GM12878 (cell line): ENCODE results near the gene CDK15. TPM values are rescaled to one million over a fixed set of nuclear protein-coding genes. Genes with fewer than 3 reads are reported as not detected.

Experiments used
- ATAC-seq: fragments of 200-7000 bp; cut with Tn5 transposase; 3 replicates; pipeline ENCODE4 v1.9.1; 2020; ENCODE audit warnings: mild to moderate bottlenecking, moderate library complexity
- BruUV-seq: library from RNA; stranded (reverse); fragments of 400-500 nt; replicated peaks from 2 replicates; lab custom pipeline; 2021; lab: Mats Ljungman, UMichigan
- CTCF ChIA-PET: fragments of 300-600 bp; sonication (Branson Sonifier 250); formaldehyde crosslinking; extraction: SDS; loops from one replicate; lab custom pipeline; 2021; ENCODE audit warnings: inconsistent platforms; lab: Yijun Ruan, JAX
- POLR2A ChIA-PET: fragments of 350-600 bp; formaldehyde crosslinking; extraction: SDS; loops from one replicate; lab custom pipeline; 2021; ENCODE audit warnings: inconsistent platforms; lab: Charles Lee
- RAD21 ChIA-PET: fragments of 300-600 bp; sonication (Branson Sonifier 250); formaldehyde crosslinking; loops from one replicate; lab custom pipeline; 2023; ENCODE audit warnings: antibody characterized with exemption; ENCODE audit not compliant: unreplicated experiment; lab: Charles Lee
- SMC1A ChIA-PET: fragments of 300-600 bp; sonication (Branson Sonifier 250); formaldehyde crosslinking; loops from one replicate; lab custom pipeline; 2023; ENCODE audit not compliant: unreplicated experiment, uncharacterized antibody; lab: Charles Lee
- DNase-seq: peaks from one replicate; pipeline ENCODE4 v3.0.0-alpha.2; 2011; ENCODE audit warnings: low read depth, low spot score
- FAIRE-seq: peaks from 3 replicates; lab custom pipeline; 2011; peaks lifted over from hg19 to GRCh38; lab: Jason Lieb, UNC
- H2AFZ ChIP-seq: 2 replicates; pipeline ENCODE4 v1.6.0; 2011; ENCODE audit warnings: low read depth, low read length, control low read depth; ENCODE audit not compliant: control insufficient read depth
- H3K27ac ChIP-seq: 2 replicates; pipeline ENCODE4 v1.5.1; 2011; ENCODE audit warnings: control low read depth; ENCODE audit not compliant: control insufficient read depth, insufficient read depth
- H3K27me3 ChIP-seq, 2 experiments: replicated peaks in 1 of 2; 2 replicates each; pipeline versions ENCODE4 v1.6.0 to v1.6.1; 2011; ENCODE audit warnings: low read length in 1 of 2; ENCODE audit not compliant: control insufficient read depth in 2 of 2, insufficient read depth in 2 of 2
- H3K36me3 ChIP-seq, 2 experiments: 2 replicates each; pipeline ENCODE4 v1.5.1; 2011; ENCODE audit warnings: low read length in 1 of 2; ENCODE audit not compliant: control insufficient read depth in 2 of 2, insufficient read depth in 2 of 2
- H3K4me1 ChIP-seq: 2 replicates; pipeline ENCODE4 v1.6.1; 2011; ENCODE audit warnings: mild to moderate bottlenecking, low read length, moderate library complexity, mixed read lengths; ENCODE audit not compliant: control insufficient read depth, insufficient read depth
- H3K4me2 ChIP-seq: 2 replicates; pipeline ENCODE4 v1.6.0; 2011; ENCODE audit warnings: control low read depth; ENCODE audit not compliant: control insufficient read depth, insufficient read depth
- H3K4me3 ChIP-seq: fragments of 200-600 bp; sonication (generic); 2 replicates; pipeline ENCODE4 v1.5.1; 2016
- H3K79me2 ChIP-seq: 2 replicates; pipeline ENCODE4 v1.6.0; 2011; ENCODE audit warnings: low read length; ENCODE audit not compliant: control insufficient read depth, insufficient read depth
- H3K9ac ChIP-seq: 2 replicates; pipeline ENCODE4 v1.8.0; 2011; ENCODE audit warnings: low read length, control low read depth, mixed read lengths; ENCODE audit not compliant: control insufficient read depth, insufficient read depth
- H3K9me3 ChIP-seq: replicated peaks from 3 replicates; pipeline ENCODE4 v1.5.1; 2011; ENCODE audit warnings: mild to moderate bottlenecking, low read length; ENCODE audit not compliant: control insufficient read depth, insufficient read depth
- H4K20me1 ChIP-seq: 2 replicates; pipeline ENCODE4 v1.6.0; 2011; ENCODE audit not compliant: control insufficient read depth, insufficient read depth
- ATF7 ChIP-seq: fragments of 450-650 bp; IDR thresholded peaks from 2 replicates; pipeline ENCODE4 v1.6.1; 2016; ENCODE audit warnings: low read depth, mild to moderate bottlenecking
- CHD2 ChIP-seq: IDR thresholded peaks from 2 replicates; pipeline ENCODE4 v1.6.1; 2011; ENCODE audit warnings: low read depth, low read length, improper control_type of control experiment, borderline replicate concordance
- ESRRA ChIP-seq: IDR thresholded peaks from 2 replicates; pipeline ENCODE4 v1.6.1; 2012; ENCODE audit warnings: mild to moderate bottlenecking, low read length, improper control_type of control experiment
- IKZF2 ChIP-seq, 2 experiments: fragments of 450-650 bp; IDR thresholded peaks; 2 replicates each; pipeline ENCODE4 v1.6.1; 2017; ENCODE audit warnings: mild to moderate bottlenecking in 2 of 2, moderate library complexity in 2 of 2
- KDM1A ChIP-seq: fragments of 200-600 bp; sonication (generic); IDR thresholded peaks from 2 replicates; pipeline ENCODE4 v1.6.1; 2016; ENCODE audit warnings: borderline replicate concordance
- NR2F1 ChIP-seq: fragments of 450-650 bp; conservative IDR thresholded peaks from 2 replicates; pipeline ENCODE4 v1.6.1; 2017; ENCODE audit warnings: mild to moderate bottlenecking
- PML ChIP-seq: IDR thresholded peaks from 2 replicates; pipeline ENCODE4 v1.6.1; 2012; ENCODE audit warnings: low read length, inconsistent platforms
- SIX5 ChIP-seq: IDR thresholded peaks from 2 replicates; pipeline ENCODE4 v1.6.1; 2011; ENCODE audit warnings: mild to moderate bottlenecking, low read depth, low read length, moderate library complexity; ENCODE audit not compliant: severe bottlenecking
- SREBF1 ChIP-seq: IDR thresholded peaks from 2 replicates; pipeline ENCODE4 v1.6.1; 2012; ENCODE audit warnings: mild to moderate bottlenecking, low read length
- ZNF24 ChIP-seq: fragments of 450-650 bp; IDR thresholded peaks from 2 replicates; pipeline ENCODE4 v1.6.1; 2017; ENCODE audit warnings: antibody characterized with exemption, mild to moderate bottlenecking
- ZNF274 ChIP-seq: IDR thresholded peaks from one replicate; pipeline ENCODE4 v1.8.0; 2011; ENCODE audit not compliant: insufficient read length, insufficient read depth
- WGBS: methylation state at CpG from one replicate; pipeline ENCODE4 v1.1.6; 2016; ENCODE audit warnings: low lambda C conversion rate; ENCODE audit not compliant: insufficient replicate concordance, insufficient coverage; ENCODE audit errors: missing lambda C conversion rate; 5-methylcytosine and 5-hydroxymethylcytosine counted together
- in situ Hi-C: fragments of 300-500 bp; cut with MboI; formaldehyde crosslinking; loops from 9 replicates; pipeline ENCODE4 v1.14.3; 2018; ENCODE audit warnings: mixed read lengths
- intact Hi-C: fragments of 100-400 bp; cut with micrococcal nuclease; formaldehyde crosslinking; loops from one replicate; pipeline ENCODE4 v1.14.2; 2022; ENCODE audit not compliant: unreplicated experiment
- polyA plus RNA-seq, 11 experiments: library from polyadenylated mRNA; depleted of rRNA in 4 of 11; unstranded in 6 of 11; stranded (reverse) in 5 of 11; fragments of >200 nt; fragmentation: Nextera tagmentation in 4 of 11; fragmentation: Illumina TruSeq in 1 of 11; extraction: Ambion mirVana in 4 of 11; extraction: Trizol in 1 of 11; gene quantifications; 1 replicate in 1 of 11; 2 replicates in 10 of 11; pipeline versions ENCODE4 v1.2.1 to v1.2.3, GENCODE V29; 2011 to 2016; ENCODE audit warnings: inconsistent platforms in 2 of 11, missing spikeins in 2 of 11, low read depth in 1 of 11
- total RNA-seq, 4 experiments: library from RNA; depleted of rRNA in 3 of 4; stranded (reverse); fragments of >200 nt in 3 of 4; fragmentation: Illumina TruSeq in 1 of 4; extraction: Trizol in 1 of 4; gene quantifications; 2 replicates each; pipeline versions ENCODE4 v1.2.1 to v1.2.3, GENCODE V29; 2013 to 2021
- TF ChIP-seq, protein P1 (sequence below): fragments of 450-650 bp; IDR thresholded peaks from 2 replicates; pipeline ENCODE4 v1.6.1; 2017; ENCODE audit warnings: mild to moderate bottlenecking
- TF ChIP-seq, protein P2 (sequence below): fragments of 450-650 bp; IDR thresholded peaks from 2 replicates; pipeline ENCODE4 v1.6.1; 2016; ENCODE audit warnings: mild to moderate bottlenecking, moderate library complexity, borderline replicate concordance
- TF ChIP-seq, protein P3 (sequence below): IDR thresholded peaks from 2 replicates; pipeline ENCODE4 v1.6.1; 2011; ENCODE audit warnings: borderline replicate concordance, low read depth, mild to moderate bottlenecking, moderate library complexity, low read length; ENCODE audit not compliant: insufficient read depth, poor library complexity, severe bottlenecking
- TF ChIP-seq, protein P4 (sequence below): IDR thresholded peaks from 2 replicates; pipeline ENCODE4 v1.6.1; 2011; ENCODE audit warnings: low read depth, mild to moderate bottlenecking, low read length, moderate library complexity, borderline replicate concordance; ENCODE audit errors: extremely low read depth
- TF ChIP-seq, protein P5 (sequence below): fragments of 450-650 bp; IDR thresholded peaks from 2 replicates; pipeline ENCODE4 v1.6.1; 2017; ENCODE audit warnings: mild to moderate bottlenecking, low read depth, inconsistent platforms; ENCODE audit not compliant: poor library complexity, severe bottlenecking

The CDK15 gene
- total and polyA plus RNA-seq, 10 of the 15 experiments (the other 5 are each of a cell fraction or from before 2014, with no cell fraction given), result 0.01 to 0.04 TPM; not detected in 8

DNA sequence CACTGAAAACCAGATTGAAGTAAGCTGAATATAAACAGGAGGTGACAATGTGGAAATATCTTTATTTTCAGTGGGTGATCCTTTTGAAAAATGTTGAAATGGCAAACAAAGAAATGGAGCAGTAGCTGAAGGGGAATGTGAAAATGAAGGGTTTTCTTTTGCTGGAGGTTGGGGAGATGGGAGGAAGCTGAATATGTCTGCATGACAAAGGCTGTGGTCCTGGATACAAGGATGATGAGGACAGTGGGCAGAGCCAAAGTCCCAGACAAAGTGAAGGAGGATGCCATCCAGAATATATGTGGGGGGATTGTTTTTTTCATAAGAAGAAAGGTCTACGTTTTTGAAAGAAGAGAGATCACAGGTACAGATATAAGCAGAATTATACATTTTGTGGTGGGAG is 32.3 kb upstream of the CDK15 start:
- ChIA-PET POLR2A (no interaction called here), SMC1A (no interaction called here), RAD21 (no interaction called here), CTCF (no interaction called here)
- in situ Hi-C loops, result no loop called here
- Histone ChIP-seq H3K36me3 (no peaks in the 10 kb centered on the region), H3K27ac (no peak overlapping the region), H3K9ac (no peak overlapping the region), H3K4me3 (no peak overlapping the region), H2AFZ (no peak overlapping the region), H3K79me2 (no peaks in the 10 kb centered on the region), H4K20me1 (no peaks in the 10 kb centered on the region), H3K4me2 (no peak overlapping the region), H3K4me1 (no peaks in the 10 kb centered on the region), H3K9me3 (no peaks in the 10 kb centered on the region), H3K27me3 (no peaks in the 10 kb centered on the region)
- WGBS, result 30% methylated on average over 1 of the region's 1 CpG
- DNase-seq (no peak), ATAC-seq (no peak), FAIRE-seq (no peak)
- no TSS peak for BruUV-seq
- intact Hi-C loops, result no loop called here
- TF ChIP-seq, protein P1, sequence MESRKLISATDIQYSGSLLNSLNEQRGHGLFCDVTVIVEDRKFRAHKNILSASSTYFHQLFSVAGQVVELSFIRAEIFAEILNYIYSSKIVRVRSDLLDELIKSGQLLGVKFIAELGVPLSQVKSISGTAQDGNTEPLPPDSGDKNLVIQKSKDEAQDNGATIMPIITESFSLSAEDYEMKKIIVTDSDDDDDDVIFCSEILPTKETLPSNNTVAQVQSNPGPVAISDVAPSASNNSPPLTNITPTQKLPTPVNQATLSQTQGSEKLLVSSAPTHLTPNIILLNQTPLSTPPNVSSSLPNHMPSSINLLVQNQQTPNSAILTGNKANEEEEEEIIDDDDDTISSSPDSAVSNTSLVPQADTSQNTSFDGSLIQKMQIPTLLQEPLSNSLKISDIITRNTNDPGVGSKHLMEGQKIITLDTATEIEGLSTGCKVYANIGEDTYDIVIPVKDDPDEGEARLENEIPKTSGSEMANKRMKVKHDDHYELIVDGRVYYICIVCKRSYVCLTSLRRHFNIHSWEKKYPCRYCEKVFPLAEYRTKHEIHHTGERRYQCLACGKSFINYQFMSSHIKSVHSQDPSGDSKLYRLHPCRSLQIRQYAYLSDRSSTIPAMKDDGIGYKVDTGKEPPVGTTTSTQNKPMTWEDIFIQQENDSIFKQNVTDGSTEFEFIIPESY, result no peak
- TF ChIP-seq, protein P2, sequence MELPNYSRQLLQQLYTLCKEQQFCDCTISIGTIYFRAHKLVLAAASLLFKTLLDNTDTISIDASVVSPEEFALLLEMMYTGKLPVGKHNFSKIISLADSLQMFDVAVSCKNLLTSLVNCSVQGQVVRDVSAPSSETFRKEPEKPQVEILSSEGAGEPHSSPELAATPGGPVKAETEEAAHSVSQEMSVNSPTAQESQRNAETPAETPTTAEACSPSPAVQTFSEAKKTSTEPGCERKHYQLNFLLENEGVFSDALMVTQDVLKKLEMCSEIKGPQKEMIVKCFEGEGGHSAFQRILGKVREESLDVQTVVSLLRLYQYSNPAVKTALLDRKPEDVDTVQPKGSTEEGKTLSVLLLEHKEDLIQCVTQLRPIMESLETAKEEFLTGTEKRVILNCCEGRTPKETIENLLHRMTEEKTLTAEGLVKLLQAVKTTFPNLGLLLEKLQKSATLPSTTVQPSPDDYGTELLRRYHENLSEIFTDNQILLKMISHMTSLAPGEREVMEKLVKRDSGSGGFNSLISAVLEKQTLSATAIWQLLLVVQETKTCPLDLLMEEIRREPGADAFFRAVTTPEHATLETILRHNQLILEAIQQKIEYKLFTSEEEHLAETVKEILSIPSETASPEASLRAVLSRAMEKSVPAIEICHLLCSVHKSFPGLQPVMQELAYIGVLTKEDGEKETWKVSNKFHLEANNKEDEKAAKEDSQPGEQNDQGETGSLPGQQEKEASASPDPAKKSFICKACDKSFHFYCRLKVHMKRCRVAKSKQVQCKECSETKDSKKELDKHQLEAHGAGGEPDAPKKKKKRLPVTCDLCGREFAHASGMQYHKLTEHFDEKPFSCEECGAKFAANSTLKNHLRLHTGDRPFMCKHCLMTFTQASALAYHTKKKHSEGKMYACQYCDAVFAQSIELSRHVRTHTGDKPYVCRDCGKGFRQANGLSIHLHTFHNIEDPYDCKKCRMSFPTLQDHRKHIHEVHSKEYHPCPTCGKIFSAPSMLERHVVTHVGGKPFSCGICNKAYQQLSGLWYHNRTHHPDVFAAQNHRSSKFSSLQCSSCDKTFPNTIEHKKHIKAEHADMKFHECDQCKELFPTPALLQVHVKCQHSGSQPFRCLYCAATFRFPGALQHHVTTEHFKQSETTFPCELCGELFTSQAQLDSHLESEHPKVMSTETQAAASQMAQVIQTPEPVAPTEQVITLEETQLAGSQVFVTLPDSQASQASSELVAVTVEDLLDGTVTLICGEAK, result no peak
- TF ChIP-seq CHD2 (no peak), PML (no peak), SIX5 (no peak), ZNF274 (no peak), SREBF1 (no peak), ESRRA (no peak), NR2F1 (no peak), ZNF24 (no peak), KDM1A (no peak), ATF7 (no peak), IKZF2 (IDR thresholded peaks at IDR 0.05) (no peak)
- TF ChIP-seq, protein P3, sequence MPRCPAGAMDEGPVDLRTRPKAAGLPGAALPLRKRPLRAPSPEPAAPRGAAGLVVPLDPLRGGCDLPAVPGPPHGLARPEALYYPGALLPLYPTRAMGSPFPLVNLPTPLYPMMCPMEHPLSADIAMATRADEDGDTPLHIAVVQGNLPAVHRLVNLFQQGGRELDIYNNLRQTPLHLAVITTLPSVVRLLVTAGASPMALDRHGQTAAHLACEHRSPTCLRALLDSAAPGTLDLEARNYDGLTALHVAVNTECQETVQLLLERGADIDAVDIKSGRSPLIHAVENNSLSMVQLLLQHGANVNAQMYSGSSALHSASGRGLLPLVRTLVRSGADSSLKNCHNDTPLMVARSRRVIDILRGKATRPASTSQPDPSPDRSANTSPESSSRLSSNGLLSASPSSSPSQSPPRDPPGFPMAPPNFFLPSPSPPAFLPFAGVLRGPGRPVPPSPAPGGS, result no peak
- TF ChIP-seq, protein P4, sequence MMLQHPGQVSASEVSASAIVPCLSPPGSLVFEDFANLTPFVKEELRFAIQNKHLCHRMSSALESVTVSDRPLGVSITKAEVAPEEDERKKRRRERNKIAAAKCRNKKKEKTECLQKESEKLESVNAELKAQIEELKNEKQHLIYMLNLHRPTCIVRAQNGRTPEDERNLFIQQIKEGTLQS, result no peak
- TF ChIP-seq, protein P5, sequence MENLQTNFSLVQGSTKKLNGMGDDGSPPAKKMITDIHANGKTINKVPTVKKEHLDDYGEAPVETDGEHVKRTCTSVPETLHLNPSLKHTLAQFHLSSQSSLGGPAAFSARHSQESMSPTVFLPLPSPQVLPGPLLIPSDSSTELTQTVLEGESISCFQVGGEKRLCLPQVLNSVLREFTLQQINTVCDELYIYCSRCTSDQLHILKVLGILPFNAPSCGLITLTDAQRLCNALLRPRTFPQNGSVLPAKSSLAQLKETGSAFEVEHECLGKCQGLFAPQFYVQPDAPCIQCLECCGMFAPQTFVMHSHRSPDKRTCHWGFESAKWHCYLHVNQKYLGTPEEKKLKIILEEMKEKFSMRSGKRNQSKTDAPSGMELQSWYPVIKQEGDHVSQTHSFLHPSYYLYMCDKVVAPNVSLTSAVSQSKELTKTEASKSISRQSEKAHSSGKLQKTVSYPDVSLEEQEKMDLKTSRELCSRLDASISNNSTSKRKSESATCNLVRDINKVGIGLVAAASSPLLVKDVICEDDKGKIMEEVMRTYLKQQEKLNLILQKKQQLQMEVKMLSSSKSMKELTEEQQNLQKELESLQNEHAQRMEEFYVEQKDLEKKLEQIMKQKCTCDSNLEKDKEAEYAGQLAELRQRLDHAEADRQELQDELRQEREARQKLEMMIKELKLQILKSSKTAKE, result no peak
